ENCODE measurements around the gene MBOAT1.
"Not testable (repeated sequence)": the region's sequence is repeated elsewhere in the genome, so short reads cannot be mapped to it uniquely, and the experiment has no call there.

The MBOAT1 gene

GRCh38 chr6:20244807-20245681 lies 32.8 kb upstream of the MBOAT1 start:
- H3K9me3 ChIP-seq (ENCODE audit: control insufficient read depth in 2 of 2, low read length in 2 of 2); H3K4me1 ChIP-seq (ENCODE audit: control insufficient read depth, insufficient read depth, low read length); H3K36me3 ChIP-seq (ENCODE audit: control insufficient read depth in 2 of 2, insufficient read depth in 2 of 2, low read length in 2 of 2); H3K27ac ChIP-seq (ENCODE audit: low read length); H3K27me3 ChIP-seq (ENCODE audit: control insufficient read depth in 1 of 2, insufficient read depth in 2 of 2, low read length in 2 of 2); H3K9ac ChIP-seq (ENCODE audit: low read length in 2 of 2); H3K4me3 ChIP-seq (ENCODE audit: low read length in 2 of 2): not testable (repeated sequence)

GRCh38 chr6:20243288-20243687 lies 31.0 kb upstream of the MBOAT1 start:
- Histone ChIP-seq H3K27me3 (ENCODE audit: control insufficient read depth in 1 of 2, insufficient read depth in 2 of 2, low read length in 2 of 2) (no peaks in the 10 kb centered on the region), H3K36me3 (ENCODE audit: control insufficient read depth in 2 of 2, insufficient read depth in 2 of 2, low read length in 2 of 2) (no peaks in the 10 kb centered on the region), H3K9me3 (ENCODE audit: control insufficient read depth in 2 of 2, low read length in 2 of 2) (no peaks in the 10 kb centered on the region), H3K4me3 (ENCODE audit: low read length in 2 of 2) (no peak overlapping the region), H3K4me1 (ENCODE audit: control insufficient read depth, insufficient read depth, low read length) (no peaks in the 10 kb centered on the region), H3K27ac (ENCODE audit: low read length) (no peak overlapping the region), H3K9ac (ENCODE audit: low read length in 2 of 2) (no peak overlapping the region)

DNA sequence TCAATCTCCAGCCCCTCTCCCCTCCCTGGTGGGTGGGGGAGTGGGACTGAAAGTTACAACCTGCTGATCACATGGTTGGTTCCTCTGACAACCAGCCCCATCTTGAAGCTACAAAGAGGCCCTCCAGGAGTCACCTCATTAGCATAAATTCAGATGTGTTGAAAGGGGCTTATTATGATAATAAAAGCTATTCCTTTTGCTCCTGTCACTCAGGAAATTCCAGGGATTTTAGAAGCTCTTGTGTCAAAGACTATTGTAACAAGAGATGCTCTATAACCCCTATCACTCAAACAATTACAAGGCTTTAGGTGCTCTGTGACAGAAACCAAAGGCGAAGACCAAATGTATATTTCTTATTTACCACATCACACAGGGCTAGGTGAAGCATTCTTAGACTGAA lies 30.1 kb upstream of the MBOAT1 start:
- no peaks in the 10 kb centered on the region for H3K4me1 ChIP-seq (ENCODE audit: control insufficient read depth, insufficient read depth, low read length)
- no peak overlapping the region for H3K4me3 ChIP-seq (ENCODE audit: low read length in 2 of 2)
- no peaks in the 10 kb centered on the region for H3K27me3 ChIP-seq (ENCODE audit: control insufficient read depth in 1 of 2, insufficient read depth in 2 of 2, low read length in 2 of 2)
- H3K36me3 ChIP-seq (ENCODE audit: control insufficient read depth in 2 of 2, insufficient read depth in 2 of 2, low read length in 2 of 2) = no peaks in the 10 kb centered on the region
- no peak overlapping the region for H3K27ac ChIP-seq (ENCODE audit: low read length)
- H3K9me3 ChIP-seq (ENCODE audit: control insufficient read depth in 2 of 2, low read length in 2 of 2) = no peaks in the 10 kb centered on the region
- no peak overlapping the region for H3K9ac ChIP-seq (ENCODE audit: low read length in 2 of 2)

GRCh38 chr6:20241102-20241501 lies 28.8 kb upstream of the MBOAT1 start:
- Histone ChIP-seq H3K9ac (ENCODE audit: low read length in 2 of 2) (no peak overlapping the region), H3K4me1 (ENCODE audit: control insufficient read depth, insufficient read depth, low read length) (no peaks in the 10 kb centered on the region), H3K9me3 (ENCODE audit: control insufficient read depth in 2 of 2, low read length in 2 of 2) (no peaks in the 10 kb centered on the region), H3K27me3 (ENCODE audit: control insufficient read depth in 1 of 2, insufficient read depth in 2 of 2, low read length in 2 of 2) (no peaks in the 10 kb centered on the region), H3K4me3 (ENCODE audit: low read length in 2 of 2) (no peak overlapping the region), H3K36me3 (ENCODE audit: control insufficient read depth in 2 of 2, insufficient read depth in 2 of 2, low read length in 2 of 2) (no peaks in the 10 kb centered on the region), H3K27ac (ENCODE audit: low read length) (no peak overlapping the region)

GRCh38 chr6:20238688-20239587 lies 26.7 kb upstream of the MBOAT1 start:
- H3K4me3 ChIP-seq (ENCODE audit: low read length in 2 of 2) = no peak overlapping the region
- H3K27ac ChIP-seq (ENCODE audit: low read length) = no peak overlapping the region
- no peaks in the 10 kb centered on the region for H3K36me3 ChIP-seq (ENCODE audit: control insufficient read depth in 2 of 2, insufficient read depth in 2 of 2, low read length in 2 of 2)
- H3K27me3 ChIP-seq (ENCODE audit: control insufficient read depth in 1 of 2, insufficient read depth in 2 of 2, low read length in 2 of 2) = no peaks in the 10 kb centered on the region
- no peak overlapping the region for H3K9ac ChIP-seq (ENCODE audit: low read length in 2 of 2)
- no peaks in the 10 kb centered on the region for H3K9me3 ChIP-seq (ENCODE audit: control insufficient read depth in 2 of 2, low read length in 2 of 2)
- no peaks in the 10 kb centered on the region for H3K4me1 ChIP-seq (ENCODE audit: control insufficient read depth, insufficient read depth, low read length)

DNA sequence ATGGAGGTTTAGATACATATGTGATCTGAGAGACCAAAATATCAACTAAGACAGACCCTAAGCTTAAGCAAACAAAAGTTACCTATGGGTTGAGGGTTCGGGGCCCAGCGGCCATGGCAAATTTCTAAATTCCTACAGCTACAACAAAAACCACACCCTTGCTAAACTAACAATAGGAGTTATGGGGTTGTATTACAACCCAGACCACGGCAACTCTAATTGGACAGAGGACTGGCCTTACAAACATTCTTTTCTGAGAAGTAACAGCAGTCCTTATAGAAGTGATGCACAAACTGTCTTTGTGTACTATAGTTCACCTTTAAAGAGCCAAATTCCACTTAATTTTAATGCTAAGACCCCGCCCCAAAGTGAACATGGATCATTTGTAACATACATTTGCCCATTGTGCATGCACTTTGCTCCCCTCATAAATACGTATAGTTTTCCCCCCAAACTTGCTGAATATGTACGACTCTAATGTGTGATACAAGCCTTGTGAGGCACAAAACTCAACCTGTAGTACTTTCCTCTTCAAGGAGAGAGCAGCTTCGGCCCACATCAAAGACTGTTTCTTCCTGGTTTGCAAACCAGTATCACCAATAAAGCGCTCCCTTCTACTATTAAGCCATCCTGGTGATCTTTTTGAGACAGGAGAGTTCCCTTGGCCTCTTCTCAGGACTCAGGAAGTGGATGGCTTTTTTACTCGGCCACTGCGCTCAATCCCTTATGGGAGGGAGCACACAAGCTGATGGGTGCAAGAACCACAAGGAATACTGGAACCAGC lies 25.6 kb upstream of the MBOAT1 start:
- no peak overlapping the region for H3K4me3 ChIP-seq (ENCODE audit: low read length in 2 of 2)
- no peaks in the 10 kb centered on the region for H3K4me1 ChIP-seq (ENCODE audit: control insufficient read depth, insufficient read depth, low read length)
- H3K9me3 ChIP-seq (ENCODE audit: control insufficient read depth in 2 of 2, low read length in 2 of 2) = no peaks in the 10 kb centered on the region
- H3K9ac ChIP-seq (ENCODE audit: low read length in 2 of 2) = no peak overlapping the region
- no peaks in the 10 kb centered on the region for H3K36me3 ChIP-seq (ENCODE audit: control insufficient read depth in 2 of 2, insufficient read depth in 2 of 2, low read length in 2 of 2)
- H3K27me3 ChIP-seq (ENCODE audit: control insufficient read depth in 1 of 2, insufficient read depth in 2 of 2, low read length in 2 of 2) = no peaks in the 10 kb centered on the region
- no peak overlapping the region for H3K27ac ChIP-seq (ENCODE audit: low read length)

DNA sequence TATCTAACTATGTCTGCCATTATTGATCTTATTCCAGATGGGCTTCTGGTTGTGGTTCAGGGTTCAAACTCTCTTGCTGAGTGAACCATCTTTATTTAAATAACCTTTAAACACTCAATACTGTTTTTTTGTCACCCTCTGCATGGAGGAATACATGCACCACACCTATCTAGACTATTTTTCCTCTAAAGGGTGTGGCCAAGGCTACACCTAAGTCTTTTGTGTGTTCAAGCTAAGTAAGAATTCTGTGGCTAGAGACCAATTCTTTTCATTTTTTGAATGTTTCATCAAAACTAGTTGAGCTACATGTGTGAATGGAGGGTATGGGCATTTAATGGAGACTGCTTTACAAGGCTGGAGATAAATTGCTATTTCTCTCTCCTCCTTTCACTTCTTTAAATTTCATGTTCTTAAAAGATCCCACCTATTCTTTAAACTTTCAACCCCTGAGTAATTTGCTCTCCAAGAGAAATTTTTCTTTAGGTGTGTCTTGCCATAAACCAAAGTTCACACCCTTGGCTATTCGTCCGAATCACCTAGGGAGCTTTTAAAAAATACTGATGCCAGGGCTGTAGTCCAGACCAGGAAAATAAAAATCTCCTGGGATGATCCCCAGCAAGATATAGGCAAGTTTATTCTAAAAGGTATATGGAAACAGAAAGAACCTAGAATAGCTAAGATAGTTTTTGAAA lies 24.8 kb upstream of the MBOAT1 start:
- Histone ChIP-seq H3K9me3 (ENCODE audit: control insufficient read depth in 2 of 2, low read length in 2 of 2) (no peaks in the 10 kb centered on the region), H3K4me1 (ENCODE audit: control insufficient read depth, insufficient read depth, low read length) (no peaks in the 10 kb centered on the region), H3K9ac (ENCODE audit: low read length in 2 of 2) (no peak overlapping the region), H3K27ac (ENCODE audit: low read length) (no peak overlapping the region), H3K4me3 (ENCODE audit: low read length in 2 of 2) (no peak overlapping the region), H3K27me3 (ENCODE audit: control insufficient read depth in 1 of 2, insufficient read depth in 2 of 2, low read length in 2 of 2) (no peaks in the 10 kb centered on the region), H3K36me3 (ENCODE audit: control insufficient read depth in 2 of 2, insufficient read depth in 2 of 2, low read length in 2 of 2) (no peaks in the 10 kb centered on the region)

DNA sequence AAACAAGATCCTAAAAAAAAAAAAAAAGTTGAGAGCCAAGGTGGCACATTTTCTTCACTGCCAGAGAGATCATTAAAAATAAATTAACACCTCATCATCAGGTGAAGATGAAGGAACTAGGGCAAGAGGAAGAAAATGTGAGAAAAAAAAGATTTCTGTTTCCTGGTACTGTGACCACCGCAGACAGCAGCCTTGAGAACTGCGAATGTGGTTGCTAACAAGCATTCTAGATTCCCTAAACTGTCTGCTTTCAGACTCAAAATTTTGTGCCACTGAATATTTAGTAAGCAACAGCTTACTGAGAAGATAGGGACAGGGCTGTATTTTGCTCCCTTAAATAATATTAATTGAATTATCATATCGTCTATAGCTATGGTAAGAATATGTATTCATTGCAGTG lies 24.1 kb upstream of the MBOAT1 start:
- Histone ChIP-seq H3K9me3 (ENCODE audit: control insufficient read depth in 2 of 2, low read length in 2 of 2) (no peaks in the 10 kb centered on the region), H3K4me1 (ENCODE audit: control insufficient read depth, insufficient read depth, low read length) (no peaks in the 10 kb centered on the region), H3K9ac (ENCODE audit: low read length in 2 of 2) (no peak overlapping the region), H3K27me3 (ENCODE audit: control insufficient read depth in 1 of 2, insufficient read depth in 2 of 2, low read length in 2 of 2) (no peaks in the 10 kb centered on the region), H3K27ac (ENCODE audit: low read length) (no peak overlapping the region), H3K4me3 (ENCODE audit: low read length in 2 of 2) (no peak overlapping the region), H3K36me3 (ENCODE audit: control insufficient read depth in 2 of 2, insufficient read depth in 2 of 2, low read length in 2 of 2) (no peaks in the 10 kb centered on the region)

DNA sequence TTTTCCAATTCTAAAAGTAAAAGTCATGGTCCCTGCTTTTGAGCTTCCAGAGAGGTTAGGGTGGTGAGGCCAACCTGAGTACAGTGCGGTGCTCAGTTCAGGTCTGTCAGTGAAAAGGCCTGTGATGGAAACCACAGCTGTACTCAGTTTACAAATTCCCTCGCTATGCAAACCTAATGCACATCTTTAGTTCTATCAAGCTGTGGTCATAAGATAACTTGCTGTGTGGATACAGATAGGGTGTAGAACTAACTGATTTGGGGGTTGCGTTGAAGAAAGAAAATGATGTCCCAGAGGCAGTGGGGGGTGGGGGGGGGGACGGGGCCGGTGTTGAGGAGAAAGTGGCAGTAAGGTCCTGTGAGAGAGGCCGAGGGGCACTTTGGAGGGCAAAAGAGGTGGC lies 22.8 kb upstream of the MBOAT1 start:
- no peak overlapping the region for H3K9ac ChIP-seq (ENCODE audit: low read length in 2 of 2)
- H3K9me3 ChIP-seq (ENCODE audit: control insufficient read depth in 2 of 2, low read length in 2 of 2) = no peaks in the 10 kb centered on the region

GRCh38 chr6:20234136-20234535 lies 21.9 kb upstream of the MBOAT1 start:
- H3K27ac ChIP-seq (ENCODE audit: low read length) = no peak overlapping the region
- H3K9ac ChIP-seq (ENCODE audit: low read length in 2 of 2) = no peak overlapping the region
- no peaks in the 10 kb centered on the region for H3K36me3 ChIP-seq (ENCODE audit: control insufficient read depth in 2 of 2, insufficient read depth in 2 of 2, low read length in 2 of 2)
- H3K9me3 ChIP-seq (ENCODE audit: control insufficient read depth in 2 of 2, low read length in 2 of 2) = no peaks in the 10 kb centered on the region
- no peaks in the 10 kb centered on the region for H3K27me3 ChIP-seq (ENCODE audit: control insufficient read depth in 1 of 2, insufficient read depth in 2 of 2, low read length in 2 of 2)
- no peak overlapping the region for H3K4me3 ChIP-seq (ENCODE audit: low read length in 2 of 2)
- no peaks in the 10 kb centered on the region for H3K4me1 ChIP-seq (ENCODE audit: control insufficient read depth, insufficient read depth, low read length)

More for the DNA sequence above, 22.8 kb upstream of the MBOAT1 start:
- H3K27me3 ChIP-seq (ENCODE audit: control insufficient read depth in 1 of 2, insufficient read depth in 2 of 2, low read length in 2 of 2) = no peaks in the 10 kb centered on the region
- H3K4me3 ChIP-seq (ENCODE audit: low read length in 2 of 2) = no peak overlapping the region
- no peak overlapping the region for H3K27ac ChIP-seq (ENCODE audit: low read length)
- no peaks in the 10 kb centered on the region for H3K36me3 ChIP-seq (ENCODE audit: control insufficient read depth in 2 of 2, insufficient read depth in 2 of 2, low read length in 2 of 2)
- H3K4me1 ChIP-seq (ENCODE audit: control insufficient read depth, insufficient read depth, low read length) = no peaks in the 10 kb centered on the region

Measured in stomach smooth muscle (tissue), 2 donors.